Pulmonary artery endothelial cell (primary cell): ENCODE measurements around the gene PPP3R1. TPM values are rescaled to one million over a fixed set of nuclear protein-coding genes. Genes with fewer than 3 reads are reported as not detected.

ENCODE experiments used
- DNase-seq: peaks from one replicate; pipeline ENCODE4 v3.0.0-alpha.2; 2011; ENCODE audit warnings: low read depth, low spot score
- total RNA-seq: library from RNA; depleted of rRNA; stranded (reverse); fragments of >200 nt; gene quantifications from 2 replicates; pipeline ENCODE4 v1.2.3, GENCODE V29; 2014

Gene PPP3R1
- total RNA-seq, 1 donor from 2014 or later = 25.3 TPM

GRCh38 chr2:68234405-68234804, 17.9 kb downstream of the PPP3R1 start:
- DNase-seq = no peak

- no peak for DNase-seq
Observed at GRCh38 chr2:68231061-68231372, 21.3 kb downstream of the PPP3R1 start.

GRCh38 chr2:68230241-68231060, 21.9 kb downstream of the PPP3R1 start:
- DNase-seq = no peak

GRCh38 chr2:68226794-68227193, 25.5 kb downstream of the PPP3R1 start:
- no peak for DNase-seq

- no peak for DNase-seq
Observed at GRCh38 chr2:68225119-68225632, 27.2 kb downstream of the PPP3R1 start.

- no peak for DNase-seq
Observed at GRCh38 chr2:68223419-68223818, 28.9 kb downstream of the PPP3R1 start.

GRCh38 chr2:68222287-68222686, 30.0 kb downstream of the PPP3R1 start:
- DNase-seq = no peak

GRCh38 chr2:68218343-68218901, 33.9 kb downstream of the PPP3R1 start:
- DNase-seq = no peak

- DNase-seq = no peak
Observed at GRCh38 chr2:68217729-68218128, 34.6 kb downstream of the PPP3R1 start.

- DNase-seq = no peak
Observed at GRCh38 chr2:68216454-68217310, 35.6 kb downstream of the PPP3R1 start.

GRCh38 chr2:68214381-68214780, 38.0 kb downstream of the PPP3R1 start:
- DNase-seq = no peak

- DNase-seq = no peak
Observed at GRCh38 chr2:68206793-68207192, 45.5 kb downstream of the PPP3R1 start.

GRCh38 chr2:68203587-68203986, 48.7 kb downstream of the PPP3R1 start:
- no peak for DNase-seq

GRCh38 chr2:68200157-68200787, 52.1 kb downstream of the PPP3R1 start:
- DNase-seq = no peak

GRCh38 chr2:68196120-68196716, 56.1 kb downstream of the PPP3R1 start:
- DNase-seq = no peak

GRCh38 chr2:68195096-68195495, 57.2 kb downstream of the PPP3R1 start:
- no peak for DNase-seq

GRCh38 chr2:68193787-68194372, 58.5 kb downstream of the PPP3R1 start:
- DNase-seq = no peak

GRCh38 chr2:68193144-68193543, 59.2 kb downstream of the PPP3R1 start:
- no peak for DNase-seq

GRCh38 chr2:68190991-68191731, 61.2 kb downstream of the PPP3R1 start:
- DNase-seq = no peak
